Esophagus squamous epithelium (tissue), 5 donors: ENCODE data around the gene ITIH1. TPM values are rescaled to one million over a fixed set of nuclear protein-coding genes. Genes with fewer than 3 reads are reported as not detected.
"Not testable (repeated sequence)": the region's sequence is repeated elsewhere in the genome, so short reads cannot be mapped to it uniquely, and the experiment has no call there.

Source experiments
- DNase-seq: peaks from one replicate; lab custom pipeline; 2025; lab: John Stamatoyannopoulos, UW
- H3K27ac ChIP-seq, 4 donors: fragments of 200-600 bp; sonication (generic); one replicate each; pipeline ENCODE4 v1.5.1; 2016 to 2019; ENCODE audit warnings: mild to moderate bottlenecking in 1 of 4
- H3K27me3 ChIP-seq, 4 donors: fragments of 200-600 bp; sonication (generic); 1 replicate in 3 of 4; 2 replicates in 1 of 4; pipeline versions ENCODE4 v1.5.1 to v1.6.0; 2017 to 2021; ENCODE audit warnings: antibody characterized with exemption in 1 of 4
- H3K36me3 ChIP-seq, 3 donors: fragments of 200-600 bp; sonication (generic); one replicate each; pipeline ENCODE4 v1.5.1; 2016 to 2019
- H3K4me1 ChIP-seq, 3 donors: fragments of 200-600 bp; sonication (generic); one replicate each; pipeline ENCODE4 v1.5.1; 2017 to 2019
- H3K4me3 ChIP-seq, 4 donors: fragments of 200-600 bp; sonication (generic); 1 replicate in 3 of 4; 2 replicates in 1 of 4; pipeline ENCODE4 v1.5.1; 2016 to 2019; ENCODE audit warnings: mild to moderate bottlenecking in 2 of 4, moderate library complexity in 1 of 4
- H3K9me3 ChIP-seq, 3 donors: fragments of 200-600 bp; sonication (generic); one replicate each; pipeline ENCODE4 v1.5.1; 2016 to 2019
- POLR2A ChIP-seq, 4 donors: fragments of 450-650 bp; IDR thresholded peaks; one replicate each; pipeline ENCODE4 v1.6.1; 2017; ENCODE audit warnings: antibody characterized with exemption in 4 of 4, mild to moderate bottlenecking in 4 of 4, moderate library complexity in 3 of 4
- WGBS, 2 donors: methylation state at CpG; one replicate each; pipeline ENCODE4 v1.1.5; 2018; 5-methylcytosine and 5-hydroxymethylcytosine counted together
- intact Hi-C: fragments of 100-400 bp; cut with DNase I; formaldehyde crosslinking; loops from one replicate; pipeline ENCODE4 v1.15.0; 2022
- total RNA-seq, 4 donors: library from RNA; depleted of rRNA; stranded (reverse); fragments of >200 nt; gene quantifications; one replicate each; pipeline ENCODE4 v1.1.0, GENCODE V29; 2016
- TF ChIP-seq, protein P1 (sequence below), 6 experiments: fragments of 450-650 bp in 4 of 6; fragments of 200-600 bp in 2 of 6; sonication (generic) in 2 of 6; IDR thresholded peaks; one replicate each; pipeline ENCODE4 v1.5.1; 2016 to 2019; ENCODE audit warnings: antibody characterized with exemption in 6 of 6, mild to moderate bottlenecking in 4 of 6, moderate library complexity in 4 of 6
- donor health status: DM: yes; HTN: yes; CAD: no.

Gene ITIH1, protein sequence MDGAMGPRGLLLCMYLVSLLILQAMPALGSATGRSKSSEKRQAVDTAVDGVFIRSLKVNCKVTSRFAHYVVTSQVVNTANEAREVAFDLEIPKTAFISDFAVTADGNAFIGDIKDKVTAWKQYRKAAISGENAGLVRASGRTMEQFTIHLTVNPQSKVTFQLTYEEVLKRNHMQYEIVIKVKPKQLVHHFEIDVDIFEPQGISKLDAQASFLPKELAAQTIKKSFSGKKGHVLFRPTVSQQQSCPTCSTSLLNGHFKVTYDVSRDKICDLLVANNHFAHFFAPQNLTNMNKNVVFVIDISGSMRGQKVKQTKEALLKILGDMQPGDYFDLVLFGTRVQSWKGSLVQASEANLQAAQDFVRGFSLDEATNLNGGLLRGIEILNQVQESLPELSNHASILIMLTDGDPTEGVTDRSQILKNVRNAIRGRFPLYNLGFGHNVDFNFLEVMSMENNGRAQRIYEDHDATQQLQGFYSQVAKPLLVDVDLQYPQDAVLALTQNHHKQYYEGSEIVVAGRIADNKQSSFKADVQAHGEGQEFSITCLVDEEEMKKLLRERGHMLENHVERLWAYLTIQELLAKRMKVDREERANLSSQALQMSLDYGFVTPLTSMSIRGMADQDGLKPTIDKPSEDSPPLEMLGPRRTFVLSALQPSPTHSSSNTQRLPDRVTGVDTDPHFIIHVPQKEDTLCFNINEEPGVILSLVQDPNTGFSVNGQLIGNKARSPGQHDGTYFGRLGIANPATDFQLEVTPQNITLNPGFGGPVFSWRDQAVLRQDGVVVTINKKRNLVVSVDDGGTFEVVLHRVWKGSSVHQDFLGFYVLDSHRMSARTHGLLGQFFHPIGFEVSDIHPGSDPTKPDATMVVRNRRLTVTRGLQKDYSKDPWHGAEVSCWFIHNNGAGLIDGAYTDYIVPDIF
- total RNA-seq, result not detected

- Histone ChIP-seq H3K36me3 (no peaks in the 10 kb centered on the region), H3K27me3 (peaks cover 0 to 18% (median 0%) of the 10 kb centered on the region in 4 donors), H3K4me1 (no peaks in the 10 kb centered on the region), H3K9me3 (no peaks in the 10 kb centered on the region), H3K4me3 (no peak within 1 kb of the TSS), H3K27ac (no peak within 1 kb of the TSS)
- intact Hi-C loops, result no loop called here
- DNase-seq, result no peak
- 79 to 86% methylated on average over 7 to 8 of the region's 12 CpGs for WGBS, 2 donors
- TF ChIP-seq, protein P1, sequence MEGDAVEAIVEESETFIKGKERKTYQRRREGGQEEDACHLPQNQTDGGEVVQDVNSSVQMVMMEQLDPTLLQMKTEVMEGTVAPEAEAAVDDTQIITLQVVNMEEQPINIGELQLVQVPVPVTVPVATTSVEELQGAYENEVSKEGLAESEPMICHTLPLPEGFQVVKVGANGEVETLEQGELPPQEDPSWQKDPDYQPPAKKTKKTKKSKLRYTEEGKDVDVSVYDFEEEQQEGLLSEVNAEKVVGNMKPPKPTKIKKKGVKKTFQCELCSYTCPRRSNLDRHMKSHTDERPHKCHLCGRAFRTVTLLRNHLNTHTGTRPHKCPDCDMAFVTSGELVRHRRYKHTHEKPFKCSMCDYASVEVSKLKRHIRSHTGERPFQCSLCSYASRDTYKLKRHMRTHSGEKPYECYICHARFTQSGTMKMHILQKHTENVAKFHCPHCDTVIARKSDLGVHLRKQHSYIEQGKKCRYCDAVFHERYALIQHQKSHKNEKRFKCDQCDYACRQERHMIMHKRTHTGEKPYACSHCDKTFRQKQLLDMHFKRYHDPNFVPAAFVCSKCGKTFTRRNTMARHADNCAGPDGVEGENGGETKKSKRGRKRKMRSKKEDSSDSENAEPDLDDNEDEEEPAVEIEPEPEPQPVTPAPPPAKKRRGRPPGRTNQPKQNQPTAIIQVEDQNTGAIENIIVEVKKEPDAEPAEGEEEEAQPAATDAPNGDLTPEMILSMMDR (IDR thresholded peaks at IDR 0.05), result no peak
- TF ChIP-seq POLR2A (IDR thresholded peaks at IDR 0.05), result no peak
These were observed at the start of gene ITIH1 for GRCh38 chr3:52777127-52777958. Gene ITIH1 (plus strand): TSS chr3:52777599. CDS start chr3:52777616, 17 bp downstream.

DNA sequence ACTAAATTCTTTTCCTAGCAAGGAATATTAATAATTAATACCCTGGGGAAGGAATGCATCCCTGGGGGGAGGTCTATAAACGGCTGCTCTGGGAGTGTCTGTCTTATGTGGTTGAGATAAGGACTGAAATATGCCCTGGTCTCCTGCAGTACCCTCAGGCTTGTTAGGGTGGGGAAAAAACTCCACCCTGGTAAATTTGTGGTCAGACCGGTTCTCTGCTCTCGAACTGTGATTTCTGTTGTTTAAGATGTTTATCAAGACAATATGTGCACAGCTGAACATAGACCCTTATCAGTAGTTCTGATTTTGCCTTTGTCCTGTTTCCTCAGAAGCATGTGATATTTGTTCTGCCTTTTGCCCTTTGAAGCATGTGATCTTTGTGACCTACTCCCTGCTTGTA is 48.6 kb upstream of the ITIH1 start:
- intact Hi-C loops, H3K27ac ChIP-seq, DNase-seq, H3K27me3 ChIP-seq, H3K4me1 ChIP-seq, H3K4me3 ChIP-seq: not testable (repeated sequence)
- WGBS, 2 donors, result 52 to 84% methylated on average over 3 of the region's 3 CpGs
- Histone ChIP-seq H3K36me3 (peaks cover 0 to 58% (median 5%) of the 10 kb centered on the region in 3 donors), H3K9me3 (peaks cover 0 to 14% (median 8%) of the 10 kb centered on the region in 3 donors)

DNA sequence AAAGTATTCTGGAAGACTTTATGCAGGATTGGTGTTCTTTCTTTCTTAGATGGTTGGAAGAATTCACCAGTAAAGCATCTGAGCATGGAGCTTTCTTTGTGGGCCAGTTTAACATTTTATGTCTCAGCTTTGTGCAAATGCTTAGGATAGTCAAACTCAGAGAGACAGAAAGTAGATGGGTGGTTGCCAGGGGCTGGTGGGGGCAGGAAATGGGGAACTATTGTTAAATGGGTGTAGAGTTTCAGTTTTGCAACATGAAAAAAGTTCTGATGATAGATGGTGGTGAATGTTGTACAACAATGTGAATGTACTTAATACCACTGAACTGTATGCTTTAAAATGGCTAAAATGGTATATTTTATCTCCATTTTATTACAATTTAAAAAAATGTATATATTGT is 46.7 kb upstream of the ITIH1 start:
- Histone ChIP-seq H3K36me3 (peaks cover 0 to 78% (median 9%) of the 10 kb centered on the region in 3 donors), H3K27me3 (no peaks in the 10 kb centered on the region), H3K9me3 (peaks cover 0 to 14% (median 8%) of the 10 kb centered on the region in 3 donors), H3K4me3 (no peak overlapping the region), H3K27ac (no peak overlapping the region), H3K4me1 (no peaks in the 10 kb centered on the region)
- intact Hi-C loops, result no loop called here
- no peak for DNase-seq
- TF ChIP-seq POLR2A (IDR thresholded peaks at IDR 0.05), result no peak
- TF ChIP-seq, protein P1 (IDR thresholded peaks at IDR 0.05), result no peak

- Histone ChIP-seq H3K27me3 (no peaks in the 10 kb centered on the region), H3K4me3 (no peak overlapping the region), H3K9me3 (peaks cover 0 to 14% (median 8%) of the 10 kb centered on the region in 3 donors), H3K36me3 (peaks cover 0 to 87% (median 9%) of the 10 kb centered on the region in 3 donors), H3K4me1 (no peaks in the 10 kb centered on the region), H3K27ac (no peak overlapping the region)
- intact Hi-C loops, result no loop called here
- DNase-seq, result no peak
- no peak for TF ChIP-seq POLR2A (IDR thresholded peaks at IDR 0.05)
- TF ChIP-seq, protein P1 (IDR thresholded peaks at IDR 0.05), result no peak
- WGBS, 2 donors, result 76 to 88% methylated on average over 14 of the region's 14 CpGs
These were observed 45.8 kb upstream of the ITIH1 start for GRCh38 chr3:52731590-52731989.

DNA sequence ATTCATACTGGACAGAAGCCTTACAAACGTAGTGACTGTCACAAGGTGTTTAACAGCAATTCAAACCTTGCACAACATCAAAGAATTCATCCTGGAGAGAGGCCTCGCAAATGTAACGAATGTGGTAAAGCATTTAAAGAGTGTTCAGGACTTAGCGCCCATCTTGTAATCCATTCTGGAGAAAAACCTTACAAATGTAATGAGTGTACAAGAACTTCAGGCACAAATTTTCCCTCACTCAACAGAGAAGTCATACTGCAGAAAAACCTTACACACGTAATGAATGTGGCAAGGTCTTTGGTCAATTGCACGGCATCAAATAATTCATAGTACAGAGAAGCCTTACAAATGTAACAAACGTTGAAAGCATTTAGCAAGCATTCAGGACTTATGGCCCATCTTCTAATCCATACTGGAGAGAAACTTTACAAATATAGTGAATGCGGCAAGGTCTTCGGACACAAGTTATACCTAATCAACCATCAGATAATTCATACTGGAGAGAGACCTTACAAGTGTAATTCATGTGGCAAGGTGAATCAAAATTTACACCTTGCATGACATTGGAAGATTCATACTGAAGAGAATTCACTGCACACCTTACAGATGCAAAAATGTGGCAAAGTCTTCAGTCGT is 44.0 kb upstream of the ITIH1 start:
- no peak for TF ChIP-seq POLR2A (IDR thresholded peaks at IDR 0.05)
- TF ChIP-seq, protein P1 (IDR thresholded peaks at IDR 0.05), result no peak
- H3K4me3 ChIP-seq, result no peak overlapping the region
- H3K4me1 ChIP-seq, result no peaks in the 10 kb centered on the region
- no peaks in the 10 kb centered on the region for H3K27me3 ChIP-seq
- intact Hi-C loops, result no loop called here
- no peak for DNase-seq
- 85 to 90% methylated on average over 10 of the region's 10 CpGs for WGBS, 2 donors
- peaks cover 0 to 96% (median 9%) of the 10 kb centered on the region in 3 donors for H3K36me3 ChIP-seq
- no peak overlapping the region for H3K27ac ChIP-seq
- peaks cover 0 to 10% (median 8%) of the 10 kb centered on the region in 3 donors for H3K9me3 ChIP-seq
